Middle frontal gyrus (tissue), 1 donor: Measurements from ENCODE around the gene FRMD4A.
"Not testable (repeated sequence)": the region's sequence is repeated elsewhere in the genome, so short reads cannot be mapped to it uniquely, and the experiment has no call there.

Experiments
- DNase-seq: peaks from one replicate; pipeline ENCODE4 v3.0.0-alpha.2; 2015; ENCODE audit warnings: low spot score; ENCODE audit errors: extremely low spot score

Gene FRMD4A

GRCh38 chr10:13859979-13860654 is 470.6 kb downstream of the FRMD4A start:
- no peak for DNase-seq

- no peak for DNase-seq
Measured at GRCh38 chr10:13858709-13859108, 472.0 kb downstream of the FRMD4A start.

DNA sequence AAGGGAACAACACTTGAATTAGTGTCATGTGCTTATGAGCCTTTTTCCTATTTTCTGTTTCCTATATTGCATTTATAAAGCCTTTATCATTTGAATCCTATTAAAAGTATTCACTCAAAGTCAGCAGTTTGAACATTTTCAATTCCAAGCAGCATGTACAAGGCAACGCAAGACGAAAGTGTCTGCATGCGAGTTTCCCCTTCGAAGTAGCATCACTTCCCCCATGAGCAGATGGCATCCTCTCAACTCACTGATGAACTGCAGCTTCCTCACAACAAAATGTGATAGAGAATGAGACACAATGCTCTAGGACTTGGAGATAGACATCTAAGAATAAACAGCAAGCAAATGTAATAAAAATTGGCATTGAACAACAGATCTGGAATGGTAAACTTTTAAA is 473.3 kb downstream of the FRMD4A start:
- no peak for DNase-seq

- no peak for DNase-seq
Measured at GRCh38 chr10:13853854-13854253, 476.9 kb downstream of the FRMD4A start.

DNA sequence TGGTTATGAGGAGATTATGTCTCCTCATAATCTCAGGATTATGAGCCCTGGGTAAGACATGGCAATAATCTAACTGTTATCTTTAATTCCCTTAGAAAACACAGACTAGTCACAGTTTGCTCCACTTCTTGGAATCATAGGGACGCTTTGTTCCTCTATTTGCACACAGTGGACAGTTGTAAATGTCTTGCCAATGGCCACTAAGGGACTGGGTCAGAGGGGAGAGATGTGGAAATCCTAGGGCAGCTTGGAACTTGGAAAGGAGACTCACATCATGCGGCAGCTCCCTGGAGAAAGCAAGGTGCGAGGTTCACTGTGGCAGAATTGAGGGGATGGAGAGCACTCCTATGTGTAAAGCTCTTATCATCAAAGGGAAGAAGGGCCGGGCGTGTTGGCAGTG is 477.9 kb downstream of the FRMD4A start:
- DNase-seq: no peak

- DNase-seq: peak; percentile 8
Measured at GRCh38 chr10:13851906-13852305, 478.8 kb downstream of the FRMD4A start.

DNA sequence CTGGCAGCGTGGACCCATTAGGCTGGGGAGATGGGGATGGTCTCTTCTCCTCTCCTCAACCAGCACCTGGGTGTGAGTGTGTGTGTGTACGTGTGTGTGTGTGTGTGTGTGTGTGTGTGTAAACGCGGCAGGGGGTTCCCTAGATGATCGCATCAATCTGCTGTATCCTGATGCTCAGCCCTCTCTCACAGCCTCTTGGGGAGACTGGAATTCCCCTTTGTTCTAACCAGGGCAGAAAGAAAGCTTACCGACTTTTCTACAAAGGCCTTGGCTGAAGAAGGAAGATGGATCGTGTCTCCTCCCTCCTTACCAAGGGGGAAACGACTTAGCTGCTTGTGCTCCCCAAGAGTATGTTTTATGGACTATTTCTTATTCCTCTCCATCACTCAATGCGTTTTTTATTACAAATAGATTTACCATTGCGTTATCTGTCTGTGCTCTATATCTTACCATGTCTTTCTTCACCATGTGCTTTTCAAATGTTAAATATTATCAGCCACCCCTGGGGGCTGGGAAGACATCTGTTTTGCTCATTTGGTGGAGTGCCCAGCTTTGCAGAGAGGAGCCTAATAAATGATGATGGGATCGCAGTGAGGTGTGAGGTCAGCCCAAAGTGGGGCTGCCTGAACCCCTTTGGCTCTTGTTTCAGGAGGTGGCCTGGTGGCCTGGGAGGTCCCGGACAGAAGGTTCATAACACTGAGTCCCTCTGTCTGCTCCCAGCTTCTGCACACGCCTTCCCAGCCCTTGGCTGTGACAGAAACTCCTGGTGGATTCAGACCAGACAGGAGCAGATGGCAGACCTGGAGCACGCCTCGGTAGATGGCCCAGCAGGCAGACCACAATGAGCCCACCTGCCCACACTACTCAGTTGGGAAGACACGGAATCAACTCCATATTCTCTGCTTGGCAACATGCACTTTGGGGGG is 481.9 kb downstream of the FRMD4A start:
- DNase-seq: no peak

DNA sequence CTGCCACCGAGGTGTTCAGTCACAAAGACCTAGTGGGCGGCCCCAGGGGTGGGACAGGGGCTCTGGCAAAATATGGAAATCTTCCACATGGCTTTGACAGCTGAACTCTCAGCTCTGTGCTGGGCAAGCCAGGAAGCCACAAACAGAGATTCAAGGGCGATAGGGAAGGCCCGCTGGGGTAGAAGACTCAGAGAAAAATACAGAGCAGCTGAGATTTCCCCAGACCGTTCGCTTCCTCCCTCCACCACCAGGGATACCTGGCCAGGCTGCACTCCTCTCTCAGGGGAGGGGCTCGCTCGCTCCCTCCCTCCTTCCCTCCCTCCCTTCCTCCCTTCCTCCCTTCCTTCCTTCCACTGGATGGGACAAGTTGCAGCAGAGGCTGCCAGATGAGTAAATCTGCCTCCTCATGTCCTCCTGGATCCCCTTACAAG is 483.5 kb downstream of the FRMD4A start:
- DNase-seq: no peak

- no peak for DNase-seq
Measured at GRCh38 chr10:13845897-13846296, 484.8 kb downstream of the FRMD4A start.

GRCh38 chr10:13844651-13845050 is 486.1 kb downstream of the FRMD4A start:
- no peak for DNase-seq

DNA sequence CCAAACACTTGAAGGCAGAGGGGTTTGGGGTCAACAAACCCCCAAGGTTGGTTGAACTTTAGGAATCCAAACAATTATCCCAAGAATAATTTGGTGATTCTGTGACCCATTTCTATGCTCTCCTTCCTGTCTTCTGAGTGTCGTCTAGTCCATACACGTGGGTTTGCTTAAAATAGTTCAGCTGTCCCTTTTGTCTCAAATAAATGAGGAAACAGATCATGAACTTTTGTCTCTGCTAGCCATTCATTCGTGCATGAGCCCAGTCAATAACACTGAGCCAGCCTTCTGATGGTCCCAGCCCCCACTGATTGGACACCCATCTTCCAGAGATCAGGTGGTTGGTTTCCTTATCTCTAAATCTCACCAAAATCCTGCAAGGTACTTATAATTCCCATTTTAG is 488.6 kb downstream of the FRMD4A start:
- DNase-seq: no peak

DNA sequence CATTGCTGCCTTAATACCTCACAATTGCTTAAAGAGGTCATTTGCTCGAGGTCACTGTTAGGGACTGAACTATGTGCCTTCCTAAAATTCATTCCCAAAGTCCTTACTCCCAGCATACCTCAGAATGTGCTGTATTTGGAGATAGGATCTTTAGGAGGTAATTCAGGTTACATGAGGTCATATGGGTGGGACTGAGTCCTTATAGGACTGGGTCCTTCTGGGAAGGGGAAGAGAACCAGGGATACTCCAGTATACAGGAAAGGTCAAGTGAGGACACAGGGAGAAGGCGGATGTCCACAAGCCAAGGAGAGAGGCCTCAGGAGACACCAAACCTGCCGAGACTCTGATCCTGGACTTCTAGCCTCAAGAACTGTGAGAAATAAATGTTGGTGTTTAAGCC is 490.7 kb downstream of the FRMD4A start:
- DNase-seq: no peak

- DNase-seq: no peak
Measured at GRCh38 chr10:13839430-13839990, 491.2 kb downstream of the FRMD4A start.

- DNase-seq: no peak
Measured at GRCh38 chr10:13839030-13839429, 491.7 kb downstream of the FRMD4A start.

DNA sequence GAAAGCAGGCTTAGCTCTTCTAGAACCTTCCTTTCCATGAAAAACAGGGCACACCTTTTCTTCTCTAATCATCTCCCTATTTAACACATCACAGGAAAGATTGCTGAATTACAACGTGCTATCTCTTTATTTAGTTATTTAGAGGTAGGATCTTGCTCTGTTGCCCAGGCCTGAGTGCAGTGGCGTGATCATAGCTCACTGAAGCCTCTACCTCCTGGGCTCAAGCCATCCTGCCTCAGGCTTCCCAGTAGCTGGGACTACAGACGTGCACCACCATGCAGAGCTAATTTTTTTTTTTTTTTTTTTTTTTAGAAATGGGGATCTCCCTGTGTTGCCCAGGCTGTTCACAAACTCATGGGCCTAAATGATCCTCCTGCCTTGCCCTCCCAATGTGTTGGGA is 492.8 kb downstream of the FRMD4A start:
- no peak for DNase-seq

DNA sequence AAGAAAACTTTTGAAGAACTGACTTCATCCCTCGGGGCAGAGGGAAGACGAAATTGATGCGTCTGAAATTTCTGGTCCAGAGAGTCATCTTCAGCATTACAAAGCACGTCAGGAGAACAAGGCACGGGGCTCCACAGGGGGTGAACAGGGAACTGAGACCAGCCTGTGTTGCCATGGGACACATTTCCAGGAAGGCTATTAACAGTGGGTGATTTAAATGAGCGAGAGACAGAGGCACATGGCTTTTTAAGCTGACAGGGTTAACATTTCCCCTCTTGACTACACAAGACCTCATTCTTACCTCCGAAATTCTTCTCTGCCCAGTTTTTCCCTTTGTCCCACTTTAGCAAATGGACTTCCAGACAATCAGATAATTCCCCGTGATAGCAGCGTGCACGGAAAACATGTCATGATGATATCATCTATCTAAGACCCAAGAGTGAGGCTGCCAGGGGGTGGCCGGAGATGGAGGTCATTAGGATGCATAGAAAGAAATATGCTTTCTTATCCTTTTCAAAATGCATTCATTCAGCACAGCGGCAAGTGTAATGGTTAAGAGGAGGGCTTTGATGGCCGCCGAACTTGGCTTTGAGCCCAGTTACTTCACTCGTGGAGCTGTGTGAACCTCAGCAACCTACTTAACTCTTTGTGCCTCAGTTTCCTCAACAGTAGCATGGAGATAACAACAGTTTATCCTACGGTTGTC is 496.0 kb downstream of the FRMD4A start:
- no peak for DNase-seq

DNA sequence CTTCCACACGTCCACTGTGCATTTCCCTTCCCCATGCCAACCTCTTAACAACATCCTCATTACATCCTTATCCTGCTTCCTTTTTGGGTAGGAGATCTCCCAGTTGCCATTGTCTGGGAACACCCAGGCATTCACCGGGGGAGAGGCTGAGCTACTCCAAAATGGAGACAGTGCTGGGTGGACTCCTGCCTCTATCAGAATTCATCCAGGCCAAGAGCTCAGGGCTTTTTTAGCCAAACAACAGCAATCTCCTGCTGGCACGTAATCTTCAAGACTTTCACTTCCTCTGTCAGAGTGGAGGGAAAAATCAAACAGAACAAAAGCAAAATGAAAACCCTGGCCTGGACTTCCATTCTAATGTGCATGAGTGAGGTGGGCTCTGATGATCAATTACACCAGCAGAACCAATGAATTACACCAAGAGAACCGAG is 499.0 kb downstream of the FRMD4A start:
- DNase-seq: no peak

DNA sequence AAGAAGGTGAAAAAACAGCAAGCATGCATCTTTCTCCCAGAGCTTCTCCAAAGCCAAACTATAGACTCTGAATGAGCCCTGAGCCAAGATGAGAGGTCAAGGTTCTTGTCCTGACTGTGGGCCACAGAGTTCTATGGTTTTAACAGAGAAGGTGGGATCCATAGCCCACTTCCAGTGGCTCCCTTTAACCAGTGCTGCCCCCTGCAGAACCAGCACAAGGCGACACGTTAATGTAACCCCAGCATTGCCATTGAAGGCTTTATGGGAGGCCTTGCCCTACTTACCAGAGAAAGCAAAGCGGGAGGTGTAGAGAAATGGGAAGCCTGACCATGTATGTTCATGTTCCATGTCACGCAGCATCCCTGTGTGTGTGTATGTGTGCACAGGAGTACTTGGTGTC is 500.3 kb downstream of the FRMD4A start:
- no peak for DNase-seq

GRCh38 chr10:13829790-13830189 is 500.9 kb downstream of the FRMD4A start:
- no peak for DNase-seq

GRCh38 chr10:13828284-13828683 is 502.4 kb downstream of the FRMD4A start:
- DNase-seq: not testable (repeated sequence)

DNA sequence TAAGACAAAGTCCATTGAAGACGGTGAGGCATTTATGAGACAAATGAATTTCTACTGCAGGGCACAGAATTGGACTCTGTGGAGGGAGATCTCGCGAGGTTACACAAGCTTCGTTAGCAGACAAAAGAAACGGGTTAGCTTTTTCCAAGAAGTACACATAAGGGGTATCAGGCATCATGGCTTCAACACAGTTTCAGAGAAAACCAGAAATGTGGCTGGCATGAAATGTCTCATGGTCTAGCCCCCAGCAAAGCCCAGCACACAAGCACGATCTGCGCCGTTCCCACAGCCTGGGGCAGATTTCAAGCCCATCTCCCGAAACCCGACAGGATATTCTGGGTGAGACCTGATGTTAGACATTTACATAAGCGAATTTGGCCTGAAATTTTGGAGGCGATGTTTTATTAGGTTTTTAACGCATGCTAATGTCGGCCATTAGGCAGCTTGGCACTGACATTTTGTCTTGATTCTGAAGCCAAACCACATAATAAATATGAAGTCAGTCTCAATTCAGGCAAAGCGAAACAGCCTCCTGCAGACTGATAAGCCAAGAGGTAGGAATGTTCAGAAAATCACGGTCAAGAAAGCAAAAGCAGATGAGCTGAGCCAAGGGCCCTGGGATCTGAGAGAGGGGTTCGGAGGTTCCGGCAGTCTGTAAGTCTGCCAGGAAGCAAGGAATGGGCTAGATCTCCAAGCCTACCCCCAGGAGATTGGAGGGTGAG is 503.5 kb downstream of the FRMD4A start:
- no peak for DNase-seq
